AG04449 (cell line): ENCODE data around the gene TCFL5.
"Not testable (repeated sequence)": the region's sequence is repeated elsewhere in the genome, so short reads cannot be mapped to it uniquely, and the experiment has no call there.

Experiments
- CTCF ChIA-PET: fragments of 350-600 bp; formaldehyde crosslinking; extraction: SDS; loops from one replicate; lab custom pipeline; 2021; ENCODE audit warnings: antibody characterized with exemption; lab: Yijun Ruan, JAX
- POLR2A ChIA-PET: fragments of 400-600, 350-600 bp; formaldehyde crosslinking; extraction: SDS; loops from one replicate; lab custom pipeline; 2020; ENCODE audit warnings: antibody characterized with exemption, inconsistent platforms; lab: Yijun Ruan, JAX
- DNase-seq: peaks from one replicate; pipeline ENCODE4 v3.0.0-alpha.2; 2010; ENCODE audit warnings: low read depth, low spot score
- H3K4me3 ChIP-seq: 2 replicates; pipeline ENCODE4 v1.5.1; 2011; ENCODE audit warnings: low read depth, mild to moderate bottlenecking, control low read depth, low read length
- TF ChIP-seq, protein P1 (sequence below): IDR thresholded peaks from one replicate; pipeline ENCODE4 v1.5.1; 2011; ENCODE audit warnings: mild to moderate bottlenecking, moderate library complexity, low read length, control low read depth, inconsistent platforms; ENCODE audit not compliant: insufficient read depth; ENCODE audit errors: missing control alignments

TCFL5 gene

DNA sequence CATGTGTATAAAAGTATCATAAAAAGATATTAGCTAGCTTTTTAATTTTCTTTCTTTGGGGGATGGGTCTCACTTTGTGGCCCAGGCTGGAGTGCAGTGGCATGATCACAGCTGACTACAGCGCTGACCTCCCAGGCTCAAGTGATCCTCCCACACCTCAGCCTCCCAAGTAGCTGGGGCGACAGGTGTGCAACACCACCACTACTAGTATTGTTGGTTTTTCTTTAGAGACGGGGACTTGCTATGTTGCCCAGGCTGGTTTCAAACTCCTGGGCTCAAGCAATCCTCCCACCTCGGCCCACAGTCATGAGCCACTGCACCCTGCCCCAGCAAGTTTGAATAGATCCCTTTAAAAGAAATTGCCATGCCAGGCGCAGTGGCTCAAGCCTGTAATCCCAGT lies 6.5 kb downstream of the TCFL5 start:
- no peak for DNase-seq
- POLR2A ChIA-PET: no interaction called here
- TF ChIP-seq, protein P1, sequence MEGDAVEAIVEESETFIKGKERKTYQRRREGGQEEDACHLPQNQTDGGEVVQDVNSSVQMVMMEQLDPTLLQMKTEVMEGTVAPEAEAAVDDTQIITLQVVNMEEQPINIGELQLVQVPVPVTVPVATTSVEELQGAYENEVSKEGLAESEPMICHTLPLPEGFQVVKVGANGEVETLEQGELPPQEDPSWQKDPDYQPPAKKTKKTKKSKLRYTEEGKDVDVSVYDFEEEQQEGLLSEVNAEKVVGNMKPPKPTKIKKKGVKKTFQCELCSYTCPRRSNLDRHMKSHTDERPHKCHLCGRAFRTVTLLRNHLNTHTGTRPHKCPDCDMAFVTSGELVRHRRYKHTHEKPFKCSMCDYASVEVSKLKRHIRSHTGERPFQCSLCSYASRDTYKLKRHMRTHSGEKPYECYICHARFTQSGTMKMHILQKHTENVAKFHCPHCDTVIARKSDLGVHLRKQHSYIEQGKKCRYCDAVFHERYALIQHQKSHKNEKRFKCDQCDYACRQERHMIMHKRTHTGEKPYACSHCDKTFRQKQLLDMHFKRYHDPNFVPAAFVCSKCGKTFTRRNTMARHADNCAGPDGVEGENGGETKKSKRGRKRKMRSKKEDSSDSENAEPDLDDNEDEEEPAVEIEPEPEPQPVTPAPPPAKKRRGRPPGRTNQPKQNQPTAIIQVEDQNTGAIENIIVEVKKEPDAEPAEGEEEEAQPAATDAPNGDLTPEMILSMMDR: no peak
- H3K4me3 ChIP-seq: no peak overlapping the region
- CTCF ChIA-PET: interaction anchor here (0.6 to 2.8 kb wide), 4 partner anchors 9 to 334 kb away, joined by 3 to 9 read pairs (median 4); no protein-coding TSS in a partner anchor

DNA sequence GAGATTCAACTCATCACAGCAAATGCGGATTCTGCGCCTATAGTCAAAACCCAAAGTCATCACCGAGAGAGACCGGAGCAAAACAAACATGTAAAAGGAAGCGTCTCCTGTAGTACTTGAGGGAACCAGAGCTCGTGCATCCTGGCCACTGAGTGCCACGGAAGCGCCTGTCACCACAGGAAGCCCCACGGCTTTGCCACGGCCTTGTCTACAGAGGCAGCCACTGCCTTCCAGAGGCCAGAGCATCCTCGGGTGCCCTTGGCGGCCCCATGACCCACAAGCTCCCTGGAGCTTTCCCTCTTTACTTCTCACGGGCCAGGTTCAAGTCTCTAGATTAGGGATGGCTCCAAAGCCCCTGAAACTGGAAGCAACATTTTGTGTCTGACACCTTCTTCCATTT lies 7.5 kb downstream of the TCFL5 start:
- TF ChIP-seq, protein P1: no peak
- no peak for DNase-seq
- H3K4me3 ChIP-seq: no peak overlapping the region
- POLR2A ChIA-PET: no interaction called here
- CTCF ChIA-PET: interaction anchor here (0.8 to 1.7 kb wide), 2 partner anchors 46 to 155 kb away, joined by 4 to 5 read pairs; no protein-coding TSS in a partner anchor

DNA sequence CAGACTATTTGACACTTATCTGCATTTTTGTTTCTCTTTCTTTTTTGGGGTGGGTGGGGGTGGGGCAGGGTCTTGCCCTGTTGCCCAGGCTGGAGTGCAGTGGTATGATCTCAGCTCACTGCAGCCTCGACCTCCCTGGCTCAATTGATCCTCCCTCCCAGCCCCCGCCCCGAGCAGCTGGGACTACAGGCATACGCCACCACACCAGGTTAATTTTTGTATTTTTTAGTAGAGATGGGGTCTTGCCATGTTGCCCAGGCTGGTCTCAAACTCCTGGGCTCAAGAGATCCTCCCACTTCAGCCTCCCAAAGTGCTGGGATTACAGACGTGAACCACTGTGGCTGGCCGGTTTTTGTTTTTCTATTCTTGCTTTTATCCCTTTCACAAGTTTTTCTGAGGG lies 8.3 kb downstream of the TCFL5 start:
- POLR2A ChIA-PET, DNase-seq, H3K4me3 ChIP-seq: not testable (repeated sequence)
- CTCF ChIA-PET: interaction anchor here (1.7 kb wide), 1 partner anchor 45 kb away, joined by 5 read pairs; no protein-coding TSS in a partner anchor

DNA sequence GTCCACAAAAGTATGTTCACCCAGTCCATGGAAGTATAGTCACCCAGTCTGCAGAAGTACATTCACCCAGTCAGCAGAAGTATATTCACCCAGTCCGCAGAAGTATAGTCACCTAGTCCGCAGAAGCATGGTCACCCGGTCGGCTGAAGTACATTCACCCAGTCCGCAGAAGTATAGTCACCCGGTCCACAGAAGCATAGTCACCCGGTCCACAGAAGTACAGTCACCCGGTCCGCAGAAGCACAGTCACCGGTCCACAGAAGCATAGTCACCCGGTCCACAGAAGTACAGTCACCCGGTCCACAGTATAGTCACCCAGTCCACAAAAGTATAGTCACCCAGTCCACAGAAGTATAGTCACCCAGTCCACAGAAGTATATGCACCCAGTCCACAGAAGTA lies 8.8 kb downstream of the TCFL5 start:
- TF ChIP-seq, protein P1: no peak
- no peak overlapping the region for H3K4me3 ChIP-seq
- POLR2A ChIA-PET: no interaction called here
- CTCF ChIA-PET: no interaction called here
- no peak for DNase-seq

DNA sequence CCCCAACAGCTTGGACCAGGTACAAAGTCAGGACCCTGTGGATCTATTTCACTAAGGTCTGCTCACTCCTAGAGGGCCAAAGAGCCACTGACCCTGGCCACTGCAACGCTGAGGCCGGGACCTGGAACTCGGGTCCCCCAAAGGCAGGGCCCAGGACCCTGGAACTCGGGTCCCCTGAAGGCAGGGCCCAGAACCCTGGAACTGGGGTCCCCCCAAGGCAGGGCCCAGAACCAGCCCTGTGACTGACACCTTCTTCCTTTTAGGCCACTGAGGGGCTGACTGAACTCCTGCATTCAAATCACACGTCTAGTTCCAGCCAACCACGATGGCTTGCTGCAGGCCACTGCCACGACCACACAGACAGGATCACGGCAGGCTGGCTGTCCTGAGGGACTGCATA lies 9.4 kb downstream of the TCFL5 start:
- CTCF ChIA-PET: no interaction called here
- no peak overlapping the region for H3K4me3 ChIP-seq
- TF ChIP-seq, protein P1: no peak
- POLR2A ChIA-PET: interaction anchor here (0.6 kb wide), 1 partner anchor 53 kb away, joined by 4 read pairs; no protein-coding TSS in a partner anchor
- no peak for DNase-seq

DNA sequence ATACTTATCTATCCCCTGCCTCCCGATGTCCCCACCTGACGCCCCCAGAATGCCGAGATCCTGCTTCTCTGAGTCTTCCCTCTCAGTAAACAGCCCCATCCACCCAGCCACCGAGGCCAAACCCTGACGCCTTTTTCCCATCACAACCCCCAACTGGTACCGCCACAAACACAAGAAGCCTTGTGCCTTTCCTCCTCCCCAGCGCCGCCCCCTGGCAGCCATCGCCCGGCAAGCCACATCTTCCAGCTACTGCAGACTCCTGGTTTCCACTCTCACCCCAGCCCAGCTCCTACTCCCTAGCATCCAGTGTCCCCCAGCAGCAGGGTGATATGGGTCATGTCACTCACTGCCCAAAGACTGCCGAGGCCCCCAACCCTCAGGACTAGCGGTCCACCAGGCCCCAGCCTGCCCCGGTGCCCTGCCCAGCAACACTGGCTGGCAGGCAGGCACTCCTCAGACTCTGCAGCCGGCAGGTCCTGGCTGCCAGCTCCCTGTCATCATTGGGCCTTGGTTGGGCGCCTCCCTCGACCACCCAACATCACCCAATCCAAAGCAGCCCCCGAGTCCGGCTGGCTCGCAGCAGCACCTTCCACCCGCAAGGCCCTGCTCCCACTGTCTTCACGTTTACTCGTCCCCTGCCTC lies 11.2 kb downstream of the TCFL5 start:
- ChIA-PET CTCF (no interaction called here), POLR2A (no interaction called here)
- no peak overlapping the region for H3K4me3 ChIP-seq
- no peak for DNase-seq
- TF ChIP-seq, protein P1: no peak
